ENCODE data around the gene CDH4. TPM values are rescaled to one million over a fixed set of nuclear protein-coding genes. Genes with fewer than 3 reads are reported as not detected.

The CDH4 gene
- total RNA-seq, 1 donor from 2014 or later: not detected

Small RNA genes lying within 50 kb of the gene (microRNA-seq; reads per million reads assigned to microRNA genes)
- gene MIR1257 (ENCODE audit: borderline number of aligned reads): not detected

Measured in left ventricle myocardium superior (tissue), 1 donor.